IPS-11a (cell line): Measurements from ENCODE around the gene KCTD6.
"Not testable (repeated sequence)": the region's sequence is repeated elsewhere in the genome, so short reads cannot be mapped to it uniquely, and the experiment has no call there.

ENCODE experiments used
- H3K4me3 ChIP-seq: one replicate; pipeline ENCODE4 v1.5.1; 2013; ENCODE audit warnings: low read depth, low read length, control low read depth

The KCTD6 gene

GRCh38 chr3:58522759-58523425 is 31.0 kb downstream of the KCTD6 start:
- no peak overlapping the region for H3K4me3 ChIP-seq

- no peak overlapping the region for H3K4me3 ChIP-seq
Measured at GRCh38 chr3:58524326-58524888, 32.5 kb downstream of the KCTD6 start.

DNA sequence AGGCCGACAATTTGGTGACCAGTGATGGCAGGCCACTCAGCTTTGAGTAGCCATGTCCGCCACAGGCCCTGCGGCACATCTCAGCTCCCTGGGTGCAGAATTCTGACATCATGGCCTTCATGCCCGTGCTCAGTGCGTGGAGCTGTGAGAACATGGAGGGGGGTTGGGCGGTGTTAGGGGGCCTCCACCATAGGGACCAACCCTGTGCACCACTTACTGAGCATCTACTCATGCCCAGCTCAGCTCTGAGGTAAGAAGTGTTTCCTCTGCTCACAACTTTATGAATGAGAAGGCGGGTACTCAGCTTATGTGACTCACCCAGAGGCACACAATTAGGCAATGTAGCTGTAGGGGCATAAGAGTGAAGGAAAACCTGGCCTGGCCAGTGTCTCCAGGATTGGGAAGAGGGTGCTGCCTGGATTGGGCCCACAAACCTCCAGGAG is 34.6 kb downstream of the KCTD6 start:
- no peak overlapping the region for H3K4me3 ChIP-seq

GRCh38 chr3:58527440-58527839 is 35.5 kb downstream of the KCTD6 start:
- H3K4me3 ChIP-seq = not testable (repeated sequence)

GRCh38 chr3:58528629-58529028 is 36.7 kb downstream of the KCTD6 start:
- no peak overlapping the region for H3K4me3 ChIP-seq

DNA sequence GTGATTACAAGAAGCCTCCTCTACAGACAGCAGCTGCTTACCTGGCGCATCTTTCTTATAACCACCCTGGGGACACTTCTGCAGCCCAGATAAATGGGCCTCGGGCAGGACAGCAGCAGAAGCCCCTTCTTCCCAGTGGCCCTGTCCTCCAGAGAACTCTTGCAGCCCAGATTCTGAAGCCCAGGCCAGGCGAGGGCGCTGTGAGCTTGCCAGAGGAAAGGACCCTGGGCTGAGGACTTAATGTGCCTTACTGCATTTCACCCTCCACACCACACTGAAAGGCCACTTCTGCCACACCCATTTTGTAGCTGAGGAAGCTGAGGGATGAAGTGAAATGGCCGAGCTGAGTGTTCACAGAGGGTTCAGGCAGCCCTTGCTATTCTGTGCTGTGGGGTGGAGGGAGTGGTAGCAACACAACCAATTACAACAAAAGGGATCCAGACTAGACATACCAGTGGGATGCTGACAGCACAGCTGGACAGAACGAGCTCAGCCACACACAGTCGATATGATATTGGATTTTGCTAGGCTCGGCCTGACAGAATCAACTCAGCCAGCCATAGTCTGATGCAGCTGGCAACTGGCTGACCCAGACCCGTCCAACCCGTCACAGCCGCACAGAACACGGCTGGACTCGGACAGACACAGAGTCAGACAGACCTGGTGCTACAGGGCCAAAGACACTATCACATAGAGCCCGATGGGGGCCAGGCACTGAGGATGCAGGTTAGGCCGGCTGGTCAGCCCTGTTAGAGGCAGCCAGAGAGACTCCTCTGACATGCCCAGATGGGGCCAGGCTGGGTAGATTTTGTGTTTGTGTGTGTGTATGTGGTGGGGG is 37.8 kb downstream of the KCTD6 start:
- H3K4me3 ChIP-seq = no peak overlapping the region

- H3K4me3 ChIP-seq = no peak overlapping the region
Measured at GRCh38 chr3:58530354-58530865, 38.5 kb downstream of the KCTD6 start.

DNA sequence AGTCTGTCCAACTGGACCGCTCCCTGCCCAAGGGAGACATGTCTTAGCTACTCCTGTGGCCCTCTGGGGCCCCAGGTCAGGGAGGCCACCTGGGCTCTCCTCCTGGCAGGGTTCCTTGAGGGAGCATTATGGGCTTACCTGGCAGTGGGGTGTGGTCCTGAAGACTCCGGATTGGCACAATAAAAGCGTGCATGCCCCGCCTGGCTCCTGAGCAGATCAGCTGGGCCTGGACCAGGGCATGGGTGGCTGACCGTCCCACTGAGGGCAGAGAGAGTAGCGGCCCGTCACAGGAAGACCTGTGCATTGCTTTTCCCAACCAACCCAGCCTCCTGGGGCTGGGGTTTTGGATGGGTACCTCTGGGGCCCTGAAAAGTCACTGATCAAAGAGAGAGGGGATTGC is 39.7 kb downstream of the KCTD6 start:
- H3K4me3 ChIP-seq = no peak overlapping the region

DNA sequence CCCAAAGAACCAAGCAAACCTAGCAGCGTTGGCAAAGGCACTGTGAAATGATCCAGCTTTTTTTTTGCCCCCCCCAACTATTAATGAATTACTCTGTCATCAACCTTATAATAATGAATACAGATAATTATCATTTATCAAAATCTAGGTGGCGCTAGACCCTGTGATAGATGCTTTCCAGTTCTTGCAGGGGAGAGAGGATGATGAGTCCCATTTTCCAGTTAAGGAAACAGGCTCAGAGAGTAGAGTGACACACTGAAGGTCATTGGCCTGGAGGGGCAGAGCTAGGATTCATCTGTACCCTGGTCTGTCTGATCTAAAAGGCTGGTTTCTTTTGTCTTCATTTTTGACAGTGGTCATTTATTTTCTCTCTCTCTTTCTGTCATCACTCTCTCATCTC is 40.1 kb downstream of the KCTD6 start:
- no peak overlapping the region for H3K4me3 ChIP-seq

GRCh38 chr3:58532794-58533220 is 40.9 kb downstream of the KCTD6 start:
- H3K4me3 ChIP-seq = no peak overlapping the region

DNA sequence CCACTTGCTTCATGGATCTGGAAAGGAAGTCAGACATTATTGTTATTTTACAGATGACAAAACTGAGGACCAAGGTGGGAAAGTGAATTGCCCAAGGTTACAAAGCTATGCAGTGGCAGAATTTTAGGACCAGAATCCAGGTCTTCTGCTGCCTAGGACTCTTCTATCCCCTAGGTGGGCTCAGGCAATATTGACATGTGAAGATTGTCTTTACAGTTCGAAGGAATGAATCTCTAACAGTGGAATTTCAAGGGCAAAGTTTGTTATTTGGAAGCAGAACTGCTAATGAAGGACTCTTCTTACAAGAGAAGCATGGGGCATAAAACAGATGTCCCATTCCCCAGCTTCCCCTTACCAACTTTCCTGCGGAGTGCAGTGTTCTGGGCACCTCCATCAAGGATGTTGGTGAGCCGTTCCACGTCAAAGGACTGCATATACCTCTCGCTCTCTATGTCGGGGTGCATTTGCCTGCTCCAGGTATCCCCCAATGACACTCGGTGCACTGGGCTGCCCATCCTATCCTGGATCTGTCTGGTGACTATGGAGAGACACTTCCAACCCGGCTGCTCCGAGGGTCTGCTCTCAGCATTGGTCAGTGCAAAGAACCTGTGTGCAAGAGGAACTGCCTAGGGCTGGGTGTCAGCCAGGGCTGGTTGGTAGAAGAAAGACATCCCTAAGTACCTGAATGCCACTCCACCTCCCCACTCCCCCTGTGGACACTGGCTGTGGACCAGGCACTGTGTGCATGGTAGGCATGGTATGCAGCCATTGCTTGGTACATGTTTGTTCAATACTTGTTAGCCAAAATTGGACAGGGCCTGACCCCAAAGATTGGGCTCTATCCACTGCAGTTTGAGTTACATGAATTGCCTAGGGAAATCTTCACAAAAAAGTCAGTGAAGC is 42.9 kb downstream of the KCTD6 start:
- no peak overlapping the region for H3K4me3 ChIP-seq

- no peak overlapping the region for H3K4me3 ChIP-seq
Measured at GRCh38 chr3:58535531-58536500, 43.9 kb downstream of the KCTD6 start.

DNA sequence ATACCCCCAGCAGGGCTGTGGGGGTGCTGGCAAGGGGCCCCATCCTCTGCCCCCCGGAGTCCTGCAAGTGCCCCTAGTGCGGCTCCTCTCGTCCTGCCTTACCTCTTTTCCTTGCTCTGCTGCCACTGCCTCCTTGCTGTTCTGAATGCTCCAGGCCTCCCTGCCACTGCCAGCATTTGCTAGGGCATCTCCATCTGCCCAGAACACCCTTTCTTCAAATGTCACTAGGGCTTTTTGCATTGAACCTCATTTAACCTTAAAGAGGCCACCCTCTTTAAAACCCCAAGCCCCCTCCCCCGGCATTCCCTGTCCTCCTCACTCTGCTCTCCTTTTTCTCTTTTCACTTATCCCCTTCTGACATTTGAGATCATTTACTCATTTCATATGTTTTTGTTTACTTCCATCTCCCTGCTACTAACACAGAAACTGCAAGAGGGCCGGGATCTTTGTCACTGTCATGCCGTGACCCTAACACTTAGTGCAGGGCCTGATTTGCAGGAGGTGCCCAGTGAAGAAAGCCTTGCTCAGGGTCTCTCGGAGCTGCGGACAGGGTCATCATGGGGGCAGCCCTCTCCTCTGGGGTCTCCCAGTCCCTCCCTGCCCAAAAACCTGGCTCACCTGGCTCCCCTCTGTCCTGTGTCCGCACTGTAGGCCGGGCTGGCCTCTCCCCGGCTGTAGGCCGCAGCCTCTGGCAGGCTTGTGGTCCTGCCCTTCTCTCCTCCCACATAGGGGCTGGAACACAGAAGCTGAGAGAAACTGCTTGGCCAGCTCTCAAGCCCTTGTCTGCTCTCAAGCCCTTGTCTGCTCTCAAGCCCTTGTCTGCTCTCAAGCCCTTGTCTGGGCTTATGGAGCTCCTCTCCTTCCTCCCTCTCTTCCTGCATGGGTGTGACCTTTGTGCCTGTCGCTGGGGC is 44.9 kb downstream of the KCTD6 start, which contains the start of gene ACOX2:
TSS of gene ACOX2 (minus strand) at position 690 of the 911 bp plus-strand sequence. CDS start 2,084 bp downstream, outside the sequence.
- no peak within 1 kb of the TSS for H3K4me3 ChIP-seq

- H3K4me3 ChIP-seq = no peak overlapping the region
Measured at GRCh38 chr3:58537412-58538301, 45.8 kb downstream of the KCTD6 start.

GRCh38 chr3:58539626-58540025 is 47.7 kb downstream of the KCTD6 start:
- no peak overlapping the region for H3K4me3 ChIP-seq

GRCh38 chr3:58540176-58540858 is 48.4 kb downstream of the KCTD6 start:
- no peak overlapping the region for H3K4me3 ChIP-seq

DNA sequence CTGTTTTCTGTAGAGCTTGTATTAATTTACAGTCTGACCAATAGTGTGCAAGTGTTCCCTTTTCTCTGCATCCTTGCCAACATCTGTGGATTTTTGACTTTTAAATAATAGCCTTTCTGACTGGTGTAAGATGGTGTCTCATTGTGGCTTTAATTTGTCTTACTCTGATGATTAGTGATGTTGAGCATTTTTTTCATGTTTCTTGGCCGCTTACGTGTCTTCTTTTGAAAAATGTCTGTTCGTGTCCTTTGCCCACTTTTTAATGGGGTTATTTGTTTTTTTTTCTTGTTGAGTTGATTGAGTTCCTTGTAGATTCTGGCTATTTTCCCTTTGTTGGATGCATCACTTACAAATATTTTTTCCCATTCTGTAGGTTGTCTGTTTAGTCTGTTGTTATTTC is 52.6 kb downstream of the KCTD6 start:
- H3K4me3 ChIP-seq = no peak overlapping the region
